HCT116 (cell line): ENCODE results near the gene MEGF6. TPM values are rescaled to one million over a fixed set of nuclear protein-coding genes. Genes with fewer than 3 reads are reported as not detected.

ENCODE experiments used
- ATAC-seq: fragments of 200-7000 bp; cut with Tn5 transposase; 2 replicates; pipeline ENCODE4 v1.9.1; 2020; ENCODE audit warnings: mild to moderate bottlenecking, moderate library complexity
- BruUV-seq: library from RNA; stranded (reverse); fragments of 400-500 nt; replicated peaks from 2 replicates; lab custom pipeline; 2021; lab: Mats Ljungman, UMichigan
- CTCF ChIA-PET: fragments of 300-600 bp; sonication (Branson Sonifier 250); formaldehyde crosslinking; loops from one replicate; lab custom pipeline; 2021; ENCODE audit warnings: antibody characterized with exemption; lab: Charles Lee
- POLR2A ChIA-PET: fragments of 300-600, 350-600 bp; sonication (Branson Sonifier 250); formaldehyde crosslinking; loops from one replicate; lab custom pipeline; 2021; ENCODE audit warnings: antibody characterized with exemption; lab: Charles Lee
- RAD21 ChIA-PET, 2 experiments: fragments of 300-600 bp; sonication (Branson Sonifier 250); formaldehyde crosslinking; loops; one replicate each; lab custom pipeline; 2023; ENCODE audit warnings: low total read pairs in 2 of 2; ENCODE audit not compliant: uncharacterized antibody in 2 of 2, unreplicated experiment in 2 of 2, low non-redundant PET in 1 of 2; lab: Charles Lee
- DNase-seq: peaks from one replicate; pipeline ENCODE4 v3.0.0-alpha.2; 2010; ENCODE audit warnings: low read depth, low spot score
- H2AFZ ChIP-seq: fragments of 200-600 bp; shearing (Covaris generic), sonication (generic); 2 replicates; pipeline ENCODE4 v1.6.1; 2017; ENCODE audit warnings: low read depth, mixed run types, mixed read lengths, antibody characterized with exemption, low read length; ENCODE audit not compliant: poor library complexity, severe bottlenecking
- H3K27ac ChIP-seq: 2 replicates; pipeline ENCODE4 v1.5.1; 2012; ENCODE audit warnings: low read depth, low read length
- H3K27me3 ChIP-seq: fragments of 200-600 bp; sonication (generic); 2 replicates; pipeline ENCODE4 v1.6.1; 2016; ENCODE audit warnings: mixed run types, low read length, mixed read lengths; ENCODE audit not compliant: insufficient read depth
- H3K36me3 ChIP-seq, 2 experiments: fragments of 200-500 bp in 1 of 2; fragments of 200-600 bp in 1 of 2; sonication (Bioruptor generic) in 1 of 2; sonication (generic) in 1 of 2; 2 replicates each; pipeline versions ENCODE4 v1.5.1 to v1.6.1; 2014 to 2016; ENCODE audit warnings: low read length in 2 of 2, inconsistent platforms in 1 of 2, mixed read lengths in 1 of 2, mixed run types in 1 of 2; ENCODE audit not compliant: insufficient read depth in 2 of 2, control insufficient read depth in 1 of 2
- H3K4me1 ChIP-seq, 2 experiments: fragments of 200-600 bp in 1 of 2; sonication (generic) in 1 of 2; 2 replicates each; pipeline versions ENCODE4 v1.5.1 to v1.6.1; 2012 to 2017; ENCODE audit warnings: low read length in 2 of 2, inconsistent platforms in 1 of 2, mild to moderate bottlenecking in 1 of 2, mixed read lengths in 1 of 2, mixed run types in 1 of 2, moderate library complexity in 1 of 2; ENCODE audit not compliant: insufficient read depth in 2 of 2, control insufficient read depth in 1 of 2
- H3K4me2 ChIP-seq: fragments of 200-600 bp; sonication (generic); 2 replicates; pipeline ENCODE4 v1.6.1; 2017; ENCODE audit warnings: mixed run types, low read length, mixed read lengths
- H3K4me3 ChIP-seq, 2 experiments: fragments of 200-600 bp in 1 of 2; sonication (generic) in 1 of 2; replicated peaks in 1 of 2; 2 replicates each; pipeline ENCODE4 v1.5.1; 2011 to 2016; ENCODE audit warnings: low read length in 2 of 2, control low read depth in 1 of 2, low read depth in 1 of 2, mild to moderate bottlenecking in 1 of 2, mixed read lengths in 1 of 2, mixed run types in 1 of 2
- H3K79me2 ChIP-seq: fragments of 200-600 bp; sonication (generic); 2 replicates; pipeline ENCODE4 v1.6.1; 2017; ENCODE audit warnings: mild to moderate bottlenecking, mixed run types, low read length, moderate library complexity, mixed read lengths; ENCODE audit not compliant: insufficient read depth
- H3K9ac ChIP-seq: fragments of 200-600 bp; sonication (generic); 2 replicates; pipeline ENCODE4 v1.6.1; 2016; ENCODE audit warnings: low read length, mixed read lengths
- H3K9me2 ChIP-seq: fragments of 200-600 bp; sonication (generic), shearing (Covaris generic); 2 replicates; pipeline ENCODE4 v1.6.1; 2017; ENCODE audit warnings: mixed run types, mild to moderate bottlenecking, moderate library complexity; ENCODE audit not compliant: insufficient read depth
- H3K9me3 ChIP-seq, 2 experiments: fragments of 200-500 bp in 1 of 2; fragments of 200-600 bp in 1 of 2; sonication (Bioruptor generic) in 1 of 2; sonication (generic) in 1 of 2; 2 replicates each; pipeline ENCODE4 v1.6.1; 2014 to 2017; ENCODE audit warnings: low read length in 2 of 2, mixed read lengths in 2 of 2, inconsistent platforms in 1 of 2, low read depth in 1 of 2, mild to moderate bottlenecking in 1 of 2, mixed run types in 1 of 2, moderate library complexity in 1 of 2; ENCODE audit not compliant: control insufficient read depth in 1 of 2, insufficient read depth in 1 of 2
- H4K20me1 ChIP-seq: fragments of 200-600 bp; sonication (generic), shearing (Covaris generic); 2 replicates; pipeline ENCODE4 v1.6.1; 2017; ENCODE audit warnings: mixed run types, mild to moderate bottlenecking, moderate library complexity; ENCODE audit not compliant: insufficient read depth
- CBX3 ChIP-seq: IDR thresholded peaks from 2 replicates; pipeline ENCODE4 v1.6.1; 2012; ENCODE audit warnings: low read depth
- EZH2 ChIP-seq: fragments of 200-600 bp; sonication (generic); IDR thresholded peaks from 2 replicates; pipeline ENCODE4 v1.6.1; 2017; ENCODE audit warnings: antibody characterized with exemption, mixed run types
- EZH2phosphoT487 ChIP-seq: fragments of 200-600 bp; IDR thresholded peaks from 2 replicates; pipeline ENCODE4 v1.6.1; 2018; ENCODE audit warnings: antibody characterized with exemption, borderline replicate concordance
- FOSL1 ChIP-seq: IDR thresholded peaks from 2 replicates; pipeline ENCODE4 v1.6.1; 2012; ENCODE audit warnings: low read depth
- POLR2A ChIP-seq: IDR thresholded peaks from 2 replicates; pipeline ENCODE4 v1.7.0; 2011; ENCODE audit warnings: borderline replicate concordance; ENCODE audit not compliant: insufficient read depth, insufficient read length; ENCODE audit errors: extremely low read depth
- POLR2AphosphoS5 ChIP-seq: IDR thresholded peaks from 2 replicates; pipeline ENCODE4 v1.6.1; 2011; ENCODE audit warnings: mild to moderate bottlenecking, low read depth, low read length, moderate library complexity
- RAD21 ChIP-seq: IDR thresholded peaks from 2 replicates; pipeline ENCODE4 v1.6.1; 2012; ENCODE audit warnings: low read depth, mild to moderate bottlenecking
- SIN3A ChIP-seq: IDR thresholded peaks from 2 replicates; pipeline ENCODE4 v1.6.1; 2012; ENCODE audit warnings: low read depth
- SP1 ChIP-seq: IDR thresholded peaks from 2 replicates; pipeline ENCODE4 v1.6.1; 2012; ENCODE audit warnings: low read depth
- SRF ChIP-seq: IDR thresholded peaks from 2 replicates; pipeline ENCODE4 v1.6.1; 2012; ENCODE audit warnings: low read depth
- YY1 ChIP-seq: IDR thresholded peaks from 2 replicates; pipeline ENCODE4 v1.6.1; 2011; ENCODE audit warnings: low read length, low read depth, moderate library complexity, mild to moderate bottlenecking; ENCODE audit not compliant: insufficient replicate concordance; ENCODE audit errors: extremely low read depth
- ZFX ChIP-seq: fragments of 450-650 bp; IDR thresholded peaks from 2 replicates; pipeline ENCODE4 v1.6.1; 2017
- intact Hi-C: fragments of 100-400 bp; cut with micrococcal nuclease; formaldehyde crosslinking; loops from 2 replicates; pipeline ENCODE4 v1.10.0; 2022
- total RNA-seq: library from RNA; stranded (reverse); gene quantifications from one replicate; pipeline ENCODE4 v1.2.1, GENCODE V29; 2021; ENCODE audit not compliant: unreplicated experiment
- TF ChIP-seq, protein P1 (sequence below): IDR thresholded peaks from 2 replicates; pipeline ENCODE4 v1.6.1; 2012; ENCODE audit warnings: low read depth
- TF ChIP-seq, protein P2 (sequence below): IDR thresholded peaks from 2 replicates; pipeline ENCODE4 v1.6.1; 2012
- TF ChIP-seq, protein P3 (sequence below): IDR thresholded peaks from 2 replicates; pipeline ENCODE4 v1.6.1; 2011; ENCODE audit warnings: mild to moderate bottlenecking, low read length, moderate library complexity; ENCODE audit not compliant: insufficient replicate concordance; ENCODE audit errors: extremely low read depth
- TF ChIP-seq, protein P4 (sequence below), 3 experiments: fragments of 200-600 bp in 1 of 3; sonication (generic) in 1 of 3; IDR thresholded peaks in 2 of 3; conservative IDR thresholded peaks in 1 of 3; 2 replicates each; pipeline ENCODE4 v1.5.1; 2012 to 2017; ENCODE audit warnings: low read depth in 2 of 3, low read length in 2 of 3, antibody characterized with exemption in 1 of 3, borderline replicate concordance in 1 of 3, control low read depth in 1 of 3, mild to moderate bottlenecking in 1 of 3, mixed read lengths in 1 of 3, mixed run types in 1 of 3, moderate library complexity in 1 of 3; ENCODE audit not compliant: insufficient read depth in 1 of 3
- TF ChIP-seq, protein P5 (sequence below): IDR thresholded peaks from 2 replicates; pipeline ENCODE4 v1.6.1; 2012

Gene MEGF6
- total RNA-seq, 1 experiment from 2014 or later = 47.6 TPM

DNA sequence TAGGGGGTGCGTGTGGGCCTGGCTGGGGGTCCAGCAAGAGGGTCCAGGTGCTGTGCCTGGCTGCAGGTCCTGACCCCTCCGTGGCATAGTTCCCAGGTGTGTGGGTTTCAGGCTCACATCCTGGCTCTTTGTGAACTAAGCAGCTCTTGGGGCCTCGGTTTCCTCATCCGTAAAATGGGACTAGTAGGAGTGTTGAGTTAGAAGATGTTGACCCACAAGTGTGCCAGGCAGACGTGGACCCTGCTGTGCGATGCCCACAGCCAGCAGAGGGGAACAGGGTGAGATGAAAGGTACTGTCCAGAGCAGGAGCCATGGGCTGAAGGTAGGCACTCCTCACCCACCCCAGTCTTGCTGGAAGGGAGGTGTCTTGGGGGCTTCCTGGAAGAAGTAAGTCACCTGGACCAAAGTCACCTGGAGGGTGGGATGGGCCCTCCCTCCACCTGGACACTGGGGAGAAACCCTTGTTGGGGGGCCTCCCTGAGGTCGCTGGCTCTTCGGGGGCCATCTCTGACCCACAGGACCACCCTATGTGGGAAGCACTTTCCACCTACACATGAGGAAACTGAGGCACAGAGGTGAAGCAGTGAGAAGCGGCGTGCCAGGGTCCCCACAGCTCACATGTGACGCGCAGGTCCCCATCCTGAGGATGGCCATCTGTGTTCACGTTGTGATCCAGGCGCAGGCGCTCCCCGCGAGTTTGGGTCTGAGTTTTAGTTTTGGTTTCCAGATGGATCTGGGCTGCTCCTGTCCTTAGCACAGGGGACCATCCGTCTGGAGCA, 155.4 kb downstream of the MEGF6 start:
- no peaks in the 10 kb centered on the region for H3K36me3 ChIP-seq
- TF ChIP-seq FOSL1 (no peak), SP1 (no peak), SRF (no peak), ZFX (no peak), POLR2AphosphoS5 (no peak), POLR2A (no peak), EZH2 (no peak), EZH2phosphoT487 (no peak), YY1 (no peak), CBX3 (no peak), RAD21 (no peak), SIN3A (no peak)
- TF ChIP-seq, protein P1, sequence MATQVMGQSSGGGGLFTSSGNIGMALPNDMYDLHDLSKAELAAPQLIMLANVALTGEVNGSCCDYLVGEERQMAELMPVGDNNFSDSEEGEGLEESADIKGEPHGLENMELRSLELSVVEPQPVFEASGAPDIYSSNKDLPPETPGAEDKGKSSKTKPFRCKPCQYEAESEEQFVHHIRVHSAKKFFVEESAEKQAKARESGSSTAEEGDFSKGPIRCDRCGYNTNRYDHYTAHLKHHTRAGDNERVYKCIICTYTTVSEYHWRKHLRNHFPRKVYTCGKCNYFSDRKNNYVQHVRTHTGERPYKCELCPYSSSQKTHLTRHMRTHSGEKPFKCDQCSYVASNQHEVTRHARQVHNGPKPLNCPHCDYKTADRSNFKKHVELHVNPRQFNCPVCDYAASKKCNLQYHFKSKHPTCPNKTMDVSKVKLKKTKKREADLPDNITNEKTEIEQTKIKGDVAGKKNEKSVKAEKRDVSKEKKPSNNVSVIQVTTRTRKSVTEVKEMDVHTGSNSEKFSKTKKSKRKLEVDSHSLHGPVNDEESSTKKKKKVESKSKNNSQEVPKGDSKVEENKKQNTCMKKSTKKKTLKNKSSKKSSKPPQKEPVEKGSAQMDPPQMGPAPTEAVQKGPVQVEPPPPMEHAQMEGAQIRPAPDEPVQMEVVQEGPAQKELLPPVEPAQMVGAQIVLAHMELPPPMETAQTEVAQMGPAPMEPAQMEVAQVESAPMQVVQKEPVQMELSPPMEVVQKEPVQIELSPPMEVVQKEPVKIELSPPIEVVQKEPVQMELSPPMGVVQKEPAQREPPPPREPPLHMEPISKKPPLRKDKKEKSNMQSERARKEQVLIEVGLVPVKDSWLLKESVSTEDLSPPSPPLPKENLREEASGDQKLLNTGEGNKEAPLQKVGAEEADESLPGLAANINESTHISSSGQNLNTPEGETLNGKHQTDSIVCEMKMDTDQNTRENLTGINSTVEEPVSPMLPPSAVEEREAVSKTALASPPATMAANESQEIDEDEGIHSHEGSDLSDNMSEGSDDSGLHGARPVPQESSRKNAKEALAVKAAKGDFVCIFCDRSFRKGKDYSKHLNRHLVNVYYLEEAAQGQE = no peak
- TF ChIP-seq, protein P2, sequence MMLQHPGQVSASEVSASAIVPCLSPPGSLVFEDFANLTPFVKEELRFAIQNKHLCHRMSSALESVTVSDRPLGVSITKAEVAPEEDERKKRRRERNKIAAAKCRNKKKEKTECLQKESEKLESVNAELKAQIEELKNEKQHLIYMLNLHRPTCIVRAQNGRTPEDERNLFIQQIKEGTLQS = no peak
- TF ChIP-seq, protein P3, sequence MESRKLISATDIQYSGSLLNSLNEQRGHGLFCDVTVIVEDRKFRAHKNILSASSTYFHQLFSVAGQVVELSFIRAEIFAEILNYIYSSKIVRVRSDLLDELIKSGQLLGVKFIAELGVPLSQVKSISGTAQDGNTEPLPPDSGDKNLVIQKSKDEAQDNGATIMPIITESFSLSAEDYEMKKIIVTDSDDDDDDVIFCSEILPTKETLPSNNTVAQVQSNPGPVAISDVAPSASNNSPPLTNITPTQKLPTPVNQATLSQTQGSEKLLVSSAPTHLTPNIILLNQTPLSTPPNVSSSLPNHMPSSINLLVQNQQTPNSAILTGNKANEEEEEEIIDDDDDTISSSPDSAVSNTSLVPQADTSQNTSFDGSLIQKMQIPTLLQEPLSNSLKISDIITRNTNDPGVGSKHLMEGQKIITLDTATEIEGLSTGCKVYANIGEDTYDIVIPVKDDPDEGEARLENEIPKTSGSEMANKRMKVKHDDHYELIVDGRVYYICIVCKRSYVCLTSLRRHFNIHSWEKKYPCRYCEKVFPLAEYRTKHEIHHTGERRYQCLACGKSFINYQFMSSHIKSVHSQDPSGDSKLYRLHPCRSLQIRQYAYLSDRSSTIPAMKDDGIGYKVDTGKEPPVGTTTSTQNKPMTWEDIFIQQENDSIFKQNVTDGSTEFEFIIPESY = no peak
- TF ChIP-seq, protein P4, sequence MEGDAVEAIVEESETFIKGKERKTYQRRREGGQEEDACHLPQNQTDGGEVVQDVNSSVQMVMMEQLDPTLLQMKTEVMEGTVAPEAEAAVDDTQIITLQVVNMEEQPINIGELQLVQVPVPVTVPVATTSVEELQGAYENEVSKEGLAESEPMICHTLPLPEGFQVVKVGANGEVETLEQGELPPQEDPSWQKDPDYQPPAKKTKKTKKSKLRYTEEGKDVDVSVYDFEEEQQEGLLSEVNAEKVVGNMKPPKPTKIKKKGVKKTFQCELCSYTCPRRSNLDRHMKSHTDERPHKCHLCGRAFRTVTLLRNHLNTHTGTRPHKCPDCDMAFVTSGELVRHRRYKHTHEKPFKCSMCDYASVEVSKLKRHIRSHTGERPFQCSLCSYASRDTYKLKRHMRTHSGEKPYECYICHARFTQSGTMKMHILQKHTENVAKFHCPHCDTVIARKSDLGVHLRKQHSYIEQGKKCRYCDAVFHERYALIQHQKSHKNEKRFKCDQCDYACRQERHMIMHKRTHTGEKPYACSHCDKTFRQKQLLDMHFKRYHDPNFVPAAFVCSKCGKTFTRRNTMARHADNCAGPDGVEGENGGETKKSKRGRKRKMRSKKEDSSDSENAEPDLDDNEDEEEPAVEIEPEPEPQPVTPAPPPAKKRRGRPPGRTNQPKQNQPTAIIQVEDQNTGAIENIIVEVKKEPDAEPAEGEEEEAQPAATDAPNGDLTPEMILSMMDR (IDR thresholded peaks at IDR 0.05 in 2 of 3, conservative IDR thresholded peaks at IDR 0.05 in 1 of 3; ENCODE audit: borderline replicate concordance in 1 of 3, insufficient read depth in 1 of 3, low read depth in 2 of 3, low read length in 2 of 3) = no peak
- TF ChIP-seq, protein P5, sequence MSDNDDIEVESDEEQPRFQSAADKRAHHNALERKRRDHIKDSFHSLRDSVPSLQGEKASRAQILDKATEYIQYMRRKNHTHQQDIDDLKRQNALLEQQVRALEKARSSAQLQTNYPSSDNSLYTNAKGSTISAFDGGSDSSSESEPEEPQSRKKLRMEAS = no peak
- TF ChIP-seq, all 23 proteins: peak for 0
- peaks cover 15% of the 10 kb centered on the region for H3K79me2 ChIP-seq
- H3K27me3 ChIP-seq = no peaks in the 10 kb centered on the region
- H3K4me3 ChIP-seq = peak overlapping the region; percentile 63 to 84
- H3K27ac ChIP-seq = peak overlapping the region; percentile 80; the same call in 1 of the 2 replicates
- intact Hi-C loops = no loop called here
- ChIA-PET POLR2A (no interaction called here), RAD21 (no interaction called here), CTCF (no interaction called here)
- H2AFZ ChIP-seq = no peak overlapping the region
- H3K9me3 ChIP-seq = no peaks in the 10 kb centered on the region
- peak overlapping the region; percentile 75 for H3K9ac ChIP-seq
- ATAC-seq = no peak
- no TSS peak for BruUV-seq
- peak overlapping the region; percentile 99 for H3K4me2 ChIP-seq
- no peak for DNase-seq
- H4K20me1 ChIP-seq = no peaks in the 10 kb centered on the region
- peaks cover 28 to 46% of the 10 kb centered on the region in 2 experiments for H3K4me1 ChIP-seq
- no peaks in the 10 kb centered on the region for H3K9me2 ChIP-seq
